ENCODE results near the gene WWOX.

Gene WWOX

DNA sequence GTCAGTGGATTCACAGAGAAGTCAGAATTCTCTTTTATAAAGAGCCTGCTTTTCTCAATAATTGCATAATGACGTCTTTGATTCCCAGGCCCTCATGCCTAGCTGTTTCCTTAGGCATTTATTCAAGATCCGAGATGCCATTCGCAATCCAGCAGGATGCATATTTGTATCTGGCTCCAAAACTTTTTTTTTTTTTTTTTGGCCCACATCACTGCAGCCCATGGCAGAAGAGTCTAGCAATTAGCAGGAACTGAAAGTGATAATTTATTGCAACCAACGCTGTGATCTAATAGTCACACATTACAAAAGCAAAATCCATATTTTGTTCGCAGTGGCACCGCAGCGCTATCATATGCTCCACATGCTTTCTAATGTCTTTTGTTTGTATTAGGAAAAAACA, 997.7 kb downstream of the WWOX start:
- no peak for DNase-seq

DNA sequence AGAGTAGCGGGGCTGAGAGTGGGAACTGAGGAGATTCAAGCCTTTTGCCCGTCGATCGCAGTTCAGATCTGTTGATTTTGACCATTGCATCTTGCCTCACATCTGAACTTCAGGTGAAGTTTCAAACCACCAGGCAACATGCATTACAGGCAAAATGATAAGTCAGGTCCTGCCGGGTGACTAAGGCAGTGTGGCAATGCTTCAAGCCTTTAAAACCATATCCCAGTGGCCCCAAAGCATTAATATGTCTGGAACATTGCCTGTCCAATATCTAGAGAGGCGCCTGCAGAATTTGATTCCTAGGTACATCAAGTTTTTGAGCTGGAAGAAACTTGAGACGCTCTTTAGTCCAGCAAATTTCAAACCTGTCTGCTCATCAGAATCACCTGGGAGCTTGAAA, 998.3 kb downstream of the WWOX start:
- no peak for DNase-seq

DNA sequence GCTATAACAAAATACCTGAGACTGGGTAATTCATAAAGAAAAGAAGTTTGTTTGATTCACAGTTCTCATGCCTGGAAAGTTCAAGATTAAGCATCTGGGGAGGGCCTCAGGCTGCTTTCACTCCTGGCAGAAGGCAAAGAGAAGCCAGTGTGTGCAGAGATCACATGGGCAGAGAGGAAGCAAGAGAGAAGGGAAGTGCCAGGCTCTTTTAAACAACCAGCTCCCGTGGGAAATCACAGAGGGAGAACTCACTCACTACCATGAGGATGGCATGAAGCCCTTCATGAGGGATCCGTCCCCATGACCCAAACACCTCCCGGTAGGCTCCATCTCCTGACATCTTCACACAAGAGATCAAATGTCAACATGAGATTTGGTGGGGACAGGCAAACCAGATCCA, 999.5 kb downstream of the WWOX start:
- no peak for DNase-seq

DNA sequence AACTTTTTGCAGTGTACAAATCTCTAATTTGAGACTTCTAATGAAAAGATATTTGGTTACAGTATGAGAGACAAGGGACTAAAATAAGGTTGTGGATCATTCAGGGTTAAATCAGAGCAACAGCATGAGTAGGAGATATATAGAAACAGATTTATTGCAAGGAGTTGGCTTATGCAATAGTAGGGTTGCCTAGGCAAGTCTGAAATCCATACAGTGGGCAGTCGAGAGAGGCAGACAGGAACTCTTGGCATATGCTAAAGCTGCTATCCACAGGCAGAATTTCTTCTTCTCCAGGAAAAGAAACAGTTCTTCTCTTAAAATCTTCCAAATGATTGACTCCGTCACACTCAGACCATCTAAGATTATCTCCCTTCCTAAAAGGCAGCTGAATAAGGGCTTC, 1000.3 kb downstream of the WWOX start:
- no peak for DNase-seq

DNA sequence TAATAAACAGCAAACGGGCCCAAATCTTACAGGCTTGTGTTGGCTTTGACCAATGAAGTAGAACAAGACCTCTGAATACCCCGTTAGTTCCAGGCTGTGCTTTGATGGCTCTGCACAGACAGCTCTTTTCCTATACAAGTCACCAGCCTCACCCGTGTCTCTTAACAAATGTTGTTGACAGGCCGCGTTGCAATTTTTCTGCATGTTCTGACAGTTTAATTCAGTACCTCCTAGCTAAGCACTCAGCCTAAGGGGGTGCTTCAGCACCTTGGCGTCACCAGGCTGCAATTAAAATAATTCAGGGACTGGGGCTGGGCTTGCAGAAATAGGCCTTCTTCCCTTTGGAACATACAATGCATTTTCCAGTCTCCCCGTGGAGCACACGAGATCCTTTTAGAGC, 1001.0 kb downstream of the WWOX start:
- DNase-seq: no peak

DNA sequence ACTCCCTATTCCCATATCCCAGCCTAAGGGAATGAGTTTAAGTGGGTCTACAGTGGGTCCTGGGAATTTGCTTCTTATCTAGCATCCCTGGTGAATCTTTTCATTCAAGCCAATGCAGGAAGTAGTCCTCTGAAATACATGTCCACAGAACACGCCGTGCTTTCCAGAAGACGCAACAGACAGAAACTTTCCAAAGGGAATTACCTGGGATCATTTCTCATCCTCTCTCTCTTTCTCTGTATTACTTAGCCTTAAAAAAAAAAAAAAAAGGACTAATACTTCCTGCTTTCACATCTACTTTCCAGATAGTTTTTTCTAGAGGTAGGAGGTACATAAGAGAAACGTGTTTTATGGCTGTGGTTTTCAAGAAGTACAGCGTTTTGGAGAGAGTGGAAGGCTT, 1002.0 kb downstream of the WWOX start:
- no peak for DNase-seq

DNA sequence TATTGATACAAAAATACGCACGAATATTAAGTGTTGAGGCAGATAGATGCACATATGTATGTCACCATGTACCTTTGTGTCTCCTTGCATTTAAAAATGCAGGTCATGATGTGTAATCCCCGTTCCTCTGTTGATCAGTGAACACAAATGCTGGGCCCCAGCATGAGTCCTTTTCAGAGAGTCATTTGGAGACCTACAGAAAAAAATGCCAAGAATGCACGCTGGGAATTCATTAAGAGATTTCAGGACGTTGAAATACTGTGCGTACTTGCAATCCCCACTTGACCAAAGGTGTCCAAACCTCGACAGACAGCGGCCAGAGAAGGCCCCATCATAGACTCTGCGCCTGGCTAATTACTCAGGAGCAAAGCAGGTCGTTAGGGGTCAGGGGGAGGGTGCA, 1005.1 kb downstream of the WWOX start:
- no peak for DNase-seq

DNA sequence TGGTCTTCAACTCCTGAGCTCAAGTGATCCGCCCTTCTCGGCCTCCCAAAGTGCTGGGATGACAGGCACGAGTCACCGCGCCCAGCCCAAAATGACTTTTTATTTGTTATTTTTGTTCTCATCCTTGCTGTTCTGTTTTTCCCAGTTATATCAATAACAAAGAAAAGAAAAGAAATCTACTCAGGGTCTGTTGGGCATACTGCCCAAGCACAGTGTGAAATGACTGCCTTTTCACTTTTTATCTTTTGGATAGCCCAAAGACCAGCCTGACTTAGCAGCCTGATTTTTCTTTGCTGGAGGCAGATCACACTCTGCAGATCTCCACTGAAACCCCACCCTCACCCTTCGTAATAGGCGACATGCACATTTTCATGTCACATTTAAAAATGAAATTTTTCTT, 1007.8 kb downstream of the WWOX start:
- no peak for DNase-seq

DNA sequence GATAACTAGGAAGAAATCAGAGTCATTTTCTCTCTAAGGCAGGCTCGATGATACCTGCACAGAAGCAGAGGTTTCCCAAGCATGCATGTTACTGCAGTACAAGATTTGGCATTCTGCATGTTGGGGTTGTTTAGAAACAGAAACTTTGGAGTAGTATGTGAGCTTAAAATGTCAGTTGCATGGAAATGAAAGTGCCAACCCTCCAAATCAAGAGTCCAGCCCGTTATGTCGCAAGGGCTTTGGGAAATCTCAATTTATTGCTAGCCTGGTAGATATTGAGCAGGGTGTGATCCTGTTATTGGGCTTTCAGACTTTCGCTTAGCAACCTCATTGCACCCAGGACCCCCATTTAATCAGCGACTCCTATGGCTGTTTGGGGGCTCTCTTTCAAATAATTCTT, 1010.3 kb downstream of the WWOX start:
- DNase-seq: no peak

DNA sequence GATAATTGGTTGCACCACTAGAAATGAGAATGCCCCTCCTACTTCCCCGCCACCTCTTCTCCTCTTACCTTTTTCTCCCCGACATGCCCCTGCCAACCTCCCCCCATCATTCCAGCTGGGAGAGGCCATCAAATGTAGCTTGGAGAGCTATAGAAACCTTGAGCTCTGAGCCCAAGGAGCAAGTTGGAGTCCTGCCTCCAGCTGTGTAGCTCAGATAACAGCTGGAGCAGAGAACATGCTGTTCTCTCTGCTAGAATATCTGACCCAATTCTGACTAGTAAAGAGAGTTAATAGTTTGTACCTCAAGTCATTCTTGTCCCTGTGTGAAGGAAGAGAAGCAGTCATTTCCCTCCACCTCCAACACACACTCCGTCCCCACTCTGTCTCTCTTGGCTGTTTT, 1010.8 kb downstream of the WWOX start:
- no peak for DNase-seq

DNA sequence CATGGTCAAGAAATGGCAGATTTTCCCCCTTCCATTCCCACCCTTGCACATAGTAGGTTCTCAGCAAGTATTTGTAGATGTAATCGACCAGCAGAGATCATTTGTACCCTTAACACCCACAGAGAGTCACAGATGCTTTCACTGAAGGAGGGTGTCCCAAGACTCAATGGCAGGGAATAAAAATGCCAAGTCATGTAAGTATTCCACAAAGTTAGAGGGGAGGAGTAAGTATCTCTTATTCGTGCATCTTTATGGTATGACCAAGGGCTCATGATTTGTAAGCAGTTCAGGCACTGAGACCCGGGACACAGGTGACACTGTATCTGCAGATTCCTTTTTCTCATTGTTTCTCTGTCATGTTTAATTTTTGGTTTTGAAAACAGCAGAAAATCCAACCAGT, 1011.5 kb downstream of the WWOX start:
- no peak for DNase-seq

DNA sequence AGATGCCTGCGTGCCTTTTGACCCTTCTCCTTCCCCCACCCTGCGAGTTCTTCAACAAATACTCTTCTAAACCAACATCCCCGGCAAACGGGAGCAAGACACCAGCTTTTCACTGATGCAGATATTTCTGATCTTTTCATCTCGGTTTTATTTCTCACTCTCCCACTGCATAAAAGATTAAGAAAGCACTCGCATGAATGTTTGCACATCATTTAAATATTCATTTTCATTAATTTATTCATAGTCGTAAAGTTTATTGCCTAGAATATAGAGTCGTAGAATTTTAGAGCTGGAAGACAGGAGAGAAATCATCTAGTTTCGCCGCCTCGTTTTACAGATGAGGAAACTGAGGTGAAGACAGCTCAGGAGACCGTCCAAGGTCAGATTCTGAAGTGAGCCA, 1013.0 kb downstream of the WWOX start:
- no peak for DNase-seq

DNA sequence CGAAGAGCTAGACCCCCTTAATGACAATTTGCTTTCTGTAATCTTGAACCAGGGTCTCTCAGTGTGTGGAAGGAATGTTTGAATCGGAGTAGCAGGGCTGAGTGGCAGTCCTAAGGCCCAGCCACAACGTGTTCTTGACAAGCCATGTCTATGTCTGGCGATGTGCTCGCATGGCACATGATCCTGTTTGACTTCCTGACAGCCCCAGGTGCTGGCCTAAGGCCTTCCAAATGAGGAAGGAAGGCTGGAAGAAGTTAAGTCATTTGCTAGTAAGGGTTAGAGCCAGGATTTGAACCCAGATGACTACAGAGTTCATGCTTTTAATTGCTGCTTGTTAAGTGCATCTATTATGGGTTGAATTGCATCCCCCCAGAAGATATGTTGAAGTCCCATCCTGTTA, 1014.4 kb downstream of the WWOX start:
- DNase-seq: no peak

DNA sequence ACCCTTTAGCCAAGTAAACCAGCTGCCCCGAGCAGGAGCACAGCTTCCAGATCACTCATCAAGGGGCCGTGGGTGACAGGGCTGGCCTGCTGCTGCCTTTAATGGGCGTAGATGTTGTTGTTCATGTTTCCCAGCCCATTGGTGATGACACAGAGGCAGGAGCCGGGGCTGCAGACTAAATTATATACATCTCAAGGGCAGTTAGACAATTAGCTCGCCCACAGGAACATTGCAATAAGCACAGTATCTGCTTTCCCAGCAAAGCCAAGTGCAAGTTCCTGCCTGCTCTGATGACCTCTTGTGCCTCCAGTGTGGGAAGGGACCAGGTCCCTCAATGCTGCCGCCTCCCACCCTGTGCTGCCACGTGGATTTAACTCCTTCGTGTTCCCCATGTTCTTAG, 1015.3 kb downstream of the WWOX start:
- no peak for DNase-seq

DNA sequence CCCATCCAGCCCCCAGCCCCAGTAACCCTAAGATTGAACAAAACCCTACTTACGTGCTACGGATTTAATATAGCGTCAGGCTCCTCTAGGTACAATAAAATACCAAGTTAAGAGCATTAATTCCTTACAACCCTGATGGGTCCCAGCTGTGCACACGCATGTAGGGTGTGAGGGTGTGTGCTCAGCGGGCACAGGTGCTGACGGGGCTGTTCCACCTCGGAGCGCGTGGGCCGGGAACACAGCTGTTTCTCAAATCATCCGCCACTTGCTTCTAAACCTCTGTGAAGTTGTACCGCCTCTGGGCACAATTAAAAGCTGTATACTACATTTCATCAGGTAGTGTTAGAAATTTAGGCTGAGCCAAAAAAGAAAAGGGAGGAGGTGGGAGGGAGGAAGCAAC, 1022.5 kb downstream of the WWOX start:
- DNase-seq: no peak

DNA sequence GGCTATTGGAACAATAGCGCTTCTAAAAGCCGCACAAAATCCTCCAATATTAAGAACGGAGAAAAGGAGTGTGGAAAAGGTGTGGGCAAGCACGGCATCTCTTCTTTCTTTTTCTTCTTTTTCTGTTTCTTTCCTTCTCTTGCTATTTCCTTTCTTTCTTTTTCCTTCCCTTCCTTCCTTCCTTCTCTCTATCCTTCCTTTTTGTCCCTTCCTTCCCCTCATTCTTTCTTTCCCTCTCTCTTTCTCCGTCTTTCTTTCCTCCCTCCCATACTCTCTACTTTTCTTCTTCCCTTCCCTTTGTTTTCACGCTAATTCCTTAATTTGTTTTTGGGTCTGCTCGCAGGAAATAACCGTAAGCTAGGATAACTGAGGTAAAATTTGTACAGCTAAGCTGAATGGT, 1022.9 kb downstream of the WWOX start:
- DNase-seq: no peak

DNA sequence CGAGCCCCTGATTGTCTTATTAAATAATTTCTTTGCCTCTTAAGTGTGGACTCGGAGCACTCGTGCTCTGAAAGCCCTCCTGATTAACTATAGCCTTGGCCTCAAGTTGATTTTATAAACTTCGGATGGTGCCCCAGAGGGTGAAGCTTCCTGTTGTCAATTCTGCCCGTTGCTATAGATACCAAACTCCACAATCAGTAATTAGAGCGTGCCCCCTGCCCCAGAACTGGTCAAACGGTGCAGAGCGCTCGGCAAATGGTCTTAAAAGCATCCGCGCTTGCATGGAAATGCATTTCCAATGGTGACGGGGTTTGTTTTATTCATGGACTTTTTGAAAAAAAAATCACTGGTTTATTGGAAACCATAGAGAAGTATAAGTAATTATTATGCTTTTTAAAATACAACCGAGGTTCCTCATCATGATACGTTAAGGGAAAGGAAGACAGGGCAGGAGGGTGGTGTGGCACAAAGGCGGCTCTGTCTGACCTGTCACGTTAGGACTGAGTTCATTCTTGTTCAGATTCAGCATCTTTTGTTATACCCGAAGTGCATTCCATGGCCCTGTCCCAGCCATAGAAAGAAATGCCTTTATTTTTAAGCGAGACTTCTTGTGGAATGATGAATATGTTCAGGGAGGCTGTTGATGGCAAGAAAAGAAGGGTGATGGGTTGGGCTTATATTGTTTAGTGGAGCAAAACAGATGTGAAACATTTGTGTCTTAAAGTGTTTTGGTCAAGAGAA, 1024.7 kb downstream of the WWOX start:
- DNase-seq: no peak

DNA sequence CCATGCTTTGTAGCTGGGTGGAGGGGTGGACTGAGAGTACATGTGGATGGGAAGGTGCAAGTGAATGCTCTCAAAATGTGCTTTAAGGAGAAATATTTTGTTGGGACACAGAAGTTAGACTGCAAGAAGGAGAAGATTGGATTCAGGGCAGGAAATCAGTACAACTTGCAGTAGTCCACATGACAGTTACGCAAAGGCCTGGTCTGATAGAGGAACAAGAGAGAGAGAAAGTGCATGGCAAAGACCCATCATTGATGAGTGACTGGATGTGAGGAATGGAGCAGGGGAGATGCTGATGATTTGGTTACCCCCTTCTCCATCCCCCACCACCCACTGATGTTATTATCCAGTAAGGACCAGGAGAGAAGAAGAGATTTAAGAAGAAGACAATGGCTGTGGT, 1028.3 kb downstream of the WWOX start:
- no peak for DNase-seq

DNA sequence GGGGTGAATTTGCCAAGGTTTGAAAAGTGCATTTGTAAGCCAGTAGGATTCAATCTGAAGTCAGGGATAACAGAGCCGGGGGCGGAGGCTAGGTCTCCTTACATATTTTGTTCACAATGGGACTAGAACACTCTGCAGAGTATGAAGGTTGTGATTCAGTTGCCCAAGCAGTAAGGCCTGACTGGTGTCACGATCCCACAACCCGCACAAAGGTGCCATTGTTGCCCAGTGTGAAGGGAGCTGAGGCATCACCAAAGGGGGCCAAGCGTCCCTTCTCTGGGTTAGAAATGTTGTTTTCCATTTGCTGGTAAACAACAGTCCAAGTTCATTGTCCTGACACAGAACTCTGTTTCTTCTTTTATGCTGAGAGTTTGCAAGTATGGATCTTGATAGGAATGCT, 1029.3 kb downstream of the WWOX start:
- DNase-seq: no peak

DNA sequence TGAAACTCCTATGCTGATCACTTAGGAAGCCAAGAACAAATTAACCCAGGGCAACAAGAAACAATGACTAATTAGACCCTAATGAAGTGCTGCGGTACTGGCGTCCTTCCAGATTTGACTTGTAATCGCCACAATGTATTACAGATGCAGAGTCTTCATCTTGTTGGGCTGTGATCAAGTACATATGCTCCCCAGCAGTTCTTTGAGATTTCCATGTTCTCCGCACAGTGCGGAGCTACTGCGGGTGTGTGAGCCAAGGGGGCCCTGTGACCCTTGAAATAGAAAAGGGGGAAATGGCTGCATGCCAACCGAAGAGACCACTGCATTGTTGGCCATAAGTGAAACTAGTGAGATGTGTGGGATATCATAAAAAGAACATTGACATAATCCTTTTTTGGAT, 1031.2 kb downstream of the WWOX start:
- no peak for DNase-seq

DNA sequence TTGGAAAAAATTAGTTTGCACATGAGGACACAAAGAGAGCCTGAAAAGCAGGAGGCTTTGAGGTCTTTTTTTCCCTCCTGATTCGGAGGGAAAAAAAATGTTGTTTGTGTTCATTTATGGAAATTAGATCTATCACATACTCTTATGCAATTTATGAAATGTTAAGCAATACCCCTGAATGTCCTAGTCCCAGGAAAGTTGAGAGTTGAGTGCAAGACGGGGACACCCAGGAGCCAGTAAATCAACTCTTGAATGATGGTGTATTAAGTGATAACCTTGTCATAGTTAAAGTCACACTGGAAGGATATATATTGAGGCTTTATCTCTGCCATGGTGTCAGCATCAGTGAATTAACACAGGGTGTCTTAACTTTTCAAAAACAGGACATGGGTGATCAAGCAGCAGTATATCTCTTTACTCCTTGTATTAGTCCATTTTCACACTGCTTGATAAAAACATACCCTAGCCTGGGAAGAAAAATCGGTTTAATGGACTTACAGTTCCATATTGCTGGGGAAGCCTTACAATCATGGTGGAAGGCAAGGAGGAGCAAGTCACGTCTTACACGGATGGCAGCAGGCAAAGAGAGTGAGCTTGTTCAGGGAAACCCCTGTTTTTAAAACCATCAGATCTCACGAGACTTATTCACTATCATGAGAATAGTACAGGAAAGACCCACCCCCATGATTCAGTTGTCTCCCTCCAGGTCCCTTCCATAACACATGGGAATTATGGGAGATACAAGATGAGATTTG, 1032.0 kb downstream of the WWOX start:
- DNase-seq: no peak

DNA sequence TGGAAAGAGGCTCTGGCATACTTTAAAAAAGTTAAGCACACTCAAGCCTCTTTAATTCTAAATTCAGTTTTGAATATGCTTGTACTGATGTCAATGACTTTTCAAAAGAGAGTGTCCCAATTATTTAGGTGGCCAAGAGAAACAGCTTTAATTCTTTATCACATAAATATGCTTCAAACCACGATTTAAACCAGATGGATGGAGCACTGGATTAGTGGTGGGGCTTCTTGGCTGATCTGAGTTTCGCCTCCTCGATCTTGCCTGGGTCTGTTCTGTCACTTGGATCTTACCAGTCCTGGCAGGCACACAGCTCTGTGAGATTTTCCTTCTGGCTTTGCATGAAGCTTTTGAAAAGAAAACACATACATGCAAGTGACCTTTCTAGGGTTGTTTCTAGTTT, 1033.2 kb downstream of the WWOX start:
- no peak for DNase-seq

DNA sequence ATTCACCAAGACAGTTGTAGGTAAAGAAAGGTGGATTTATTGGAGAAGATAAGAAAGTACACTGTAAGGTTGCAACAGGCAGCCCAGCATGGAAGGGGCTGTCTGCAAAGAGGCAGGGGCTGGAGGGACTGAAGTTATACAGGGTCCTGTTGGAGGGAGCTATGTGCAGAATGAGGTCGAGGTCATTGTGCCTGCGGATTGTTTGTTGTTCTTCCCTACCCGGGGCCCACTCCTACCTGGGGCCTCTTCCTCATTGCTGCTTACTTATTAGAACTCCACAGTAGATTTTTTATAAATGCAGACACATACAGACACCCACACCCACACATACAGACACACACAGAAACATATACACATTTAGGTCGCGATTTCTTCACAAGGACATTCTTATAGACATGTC, 1034.8 kb downstream of the WWOX start:
- no peak for DNase-seq

DNA sequence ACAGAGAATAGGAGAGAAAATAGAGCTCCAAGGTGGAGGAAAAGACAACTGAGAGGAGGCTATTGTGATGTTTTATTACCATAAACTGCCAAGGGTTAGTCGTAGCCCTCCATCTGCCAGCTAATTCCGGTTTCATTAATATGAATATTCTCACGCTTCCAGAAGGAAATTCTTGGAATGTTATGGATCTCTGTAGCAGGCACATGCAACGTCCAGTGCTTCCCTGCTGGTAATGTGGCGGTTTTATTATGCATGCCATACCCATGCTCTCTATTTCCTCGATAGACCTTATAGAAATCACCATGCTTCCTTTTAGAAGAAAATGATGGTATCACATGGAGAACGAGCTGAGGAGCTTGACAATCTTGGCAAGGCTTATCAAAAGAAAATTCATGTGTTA, 1037.5 kb downstream of the WWOX start:
- no peak for DNase-seq

DNA sequence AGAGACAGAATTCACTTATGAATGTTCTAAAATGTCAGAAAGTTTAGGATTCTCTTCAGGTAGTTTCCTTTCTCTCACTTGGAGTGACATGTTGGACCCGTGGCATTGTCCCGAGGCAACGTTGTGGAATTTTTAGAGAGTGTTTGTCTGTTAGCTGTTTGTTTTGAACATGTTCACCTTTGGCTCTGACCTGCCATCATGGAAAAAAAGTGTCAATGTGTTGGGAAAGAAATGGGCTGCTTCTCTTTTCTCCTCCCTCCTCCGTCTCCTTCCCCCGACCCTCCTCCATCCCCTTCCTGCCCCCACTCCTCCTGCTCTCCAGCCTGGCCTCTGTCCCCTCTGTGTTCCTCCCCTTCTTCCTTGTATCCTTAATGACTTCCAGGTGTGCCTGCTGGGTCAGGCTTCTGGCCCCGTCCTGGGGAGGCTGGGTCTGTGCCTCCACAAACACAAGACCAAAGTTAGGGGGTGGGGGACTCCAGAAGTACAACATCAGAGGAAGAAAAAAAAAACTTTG, 1038.0 kb downstream of the WWOX start:
- no peak for DNase-seq
